Neural progenitor cell (in vitro differentiated cells): Measurements from ENCODE around the gene NT5C.

Experiments used
- EZH2phosphoT487 ChIP-seq: fragments of 200-600 bp; sonication (generic); IDR thresholded peaks from 2 replicates; pipeline ENCODE4 v1.6.1; 2017; ENCODE audit warnings: antibody characterized with exemption
- TF ChIP-seq, protein P1 (sequence below): fragments of 200-600 bp; sonication (generic); IDR thresholded peaks from 2 replicates; pipeline ENCODE4 v1.5.1; 2017; ENCODE audit warnings: antibody characterized with exemption, mild to moderate bottlenecking

DNA sequence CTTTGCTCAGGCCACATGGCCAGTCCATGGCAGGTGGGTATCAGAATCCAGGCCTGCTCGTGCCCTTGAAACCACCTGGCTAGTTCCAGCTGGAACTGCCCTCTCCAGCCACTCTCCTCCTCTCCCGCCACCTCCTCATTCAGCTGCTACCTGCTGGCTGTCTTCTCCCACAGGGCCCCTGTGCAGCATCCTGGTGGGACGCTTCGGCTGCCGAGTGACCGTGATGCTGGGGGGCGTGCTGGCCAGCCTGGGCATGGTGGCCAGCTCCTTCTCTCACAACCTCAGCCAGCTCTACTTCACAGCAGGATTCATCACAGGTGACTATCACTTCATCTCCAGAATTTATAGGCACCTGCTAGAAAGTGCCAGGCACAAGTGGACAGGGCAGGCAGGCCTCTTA is 33.7 kb downstream of the NT5C start:
- TF ChIP-seq, protein P1, sequence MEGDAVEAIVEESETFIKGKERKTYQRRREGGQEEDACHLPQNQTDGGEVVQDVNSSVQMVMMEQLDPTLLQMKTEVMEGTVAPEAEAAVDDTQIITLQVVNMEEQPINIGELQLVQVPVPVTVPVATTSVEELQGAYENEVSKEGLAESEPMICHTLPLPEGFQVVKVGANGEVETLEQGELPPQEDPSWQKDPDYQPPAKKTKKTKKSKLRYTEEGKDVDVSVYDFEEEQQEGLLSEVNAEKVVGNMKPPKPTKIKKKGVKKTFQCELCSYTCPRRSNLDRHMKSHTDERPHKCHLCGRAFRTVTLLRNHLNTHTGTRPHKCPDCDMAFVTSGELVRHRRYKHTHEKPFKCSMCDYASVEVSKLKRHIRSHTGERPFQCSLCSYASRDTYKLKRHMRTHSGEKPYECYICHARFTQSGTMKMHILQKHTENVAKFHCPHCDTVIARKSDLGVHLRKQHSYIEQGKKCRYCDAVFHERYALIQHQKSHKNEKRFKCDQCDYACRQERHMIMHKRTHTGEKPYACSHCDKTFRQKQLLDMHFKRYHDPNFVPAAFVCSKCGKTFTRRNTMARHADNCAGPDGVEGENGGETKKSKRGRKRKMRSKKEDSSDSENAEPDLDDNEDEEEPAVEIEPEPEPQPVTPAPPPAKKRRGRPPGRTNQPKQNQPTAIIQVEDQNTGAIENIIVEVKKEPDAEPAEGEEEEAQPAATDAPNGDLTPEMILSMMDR = no peak
- no peak for TF ChIP-seq EZH2phosphoT487
